ENCODE data around the gene NT5M. TPM values are rescaled to one million over a fixed set of nuclear protein-coding genes. Genes with fewer than 3 reads are reported as not detected.
A peak's percentile ranks its signal among the peaks of the same experiment; 100 is the strongest.

NT5M gene
- polyA plus RNA-seq, 3 donors: 4.1 to 5.1 (median 4.3) TPM

GRCh38 chr17:17352836-17353624 is 49.9 kb downstream of the NT5M start:
- DNase-seq (ENCODE audit: low read depth in 3 of 3, low spot score in 2 of 3): no peak

DNA sequence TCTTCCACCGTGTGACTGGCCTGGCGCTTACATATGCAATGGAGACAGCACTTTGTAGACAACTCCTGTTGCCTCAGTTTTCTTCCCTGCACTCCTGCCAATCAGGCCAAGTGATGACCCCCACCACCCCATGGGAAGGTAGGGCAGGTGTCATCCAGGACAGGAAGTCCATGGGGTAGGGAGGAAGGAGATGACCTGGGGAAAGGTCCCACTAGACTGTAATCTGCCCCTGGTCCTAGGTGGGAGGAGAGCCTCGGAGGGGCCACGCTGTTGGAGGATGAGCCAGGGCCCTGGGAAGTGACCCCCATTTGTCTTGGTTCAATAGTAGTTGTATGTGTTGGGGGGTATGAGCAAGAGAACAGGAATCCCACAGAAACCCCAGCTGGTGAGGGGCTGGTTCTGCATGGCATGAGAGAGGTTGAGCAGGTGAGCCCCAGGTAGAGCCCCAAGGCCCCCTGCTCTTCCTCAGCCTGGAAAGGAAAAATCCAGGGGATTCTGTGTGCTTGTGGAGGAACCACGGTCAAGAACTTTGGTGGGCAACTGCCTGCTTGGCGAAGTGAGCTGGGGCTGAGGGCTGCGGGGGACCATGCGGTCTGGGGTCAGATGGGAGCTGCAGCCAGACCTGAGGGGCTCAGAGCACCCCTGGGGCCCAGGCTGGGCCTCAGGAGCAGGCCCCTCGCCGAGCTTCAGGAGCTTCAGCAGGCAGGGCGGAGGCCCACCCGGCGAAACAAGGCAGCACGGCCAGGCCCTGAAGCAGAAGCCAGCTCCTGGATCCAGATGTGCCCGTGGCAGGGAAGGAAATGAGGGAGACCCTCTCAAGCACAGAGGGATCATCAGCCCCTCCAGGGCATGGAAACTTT is 50.7 kb downstream of the NT5M start:
- DNase-seq (ENCODE audit: low read depth in 3 of 3, low spot score in 2 of 3): no peak

DNA sequence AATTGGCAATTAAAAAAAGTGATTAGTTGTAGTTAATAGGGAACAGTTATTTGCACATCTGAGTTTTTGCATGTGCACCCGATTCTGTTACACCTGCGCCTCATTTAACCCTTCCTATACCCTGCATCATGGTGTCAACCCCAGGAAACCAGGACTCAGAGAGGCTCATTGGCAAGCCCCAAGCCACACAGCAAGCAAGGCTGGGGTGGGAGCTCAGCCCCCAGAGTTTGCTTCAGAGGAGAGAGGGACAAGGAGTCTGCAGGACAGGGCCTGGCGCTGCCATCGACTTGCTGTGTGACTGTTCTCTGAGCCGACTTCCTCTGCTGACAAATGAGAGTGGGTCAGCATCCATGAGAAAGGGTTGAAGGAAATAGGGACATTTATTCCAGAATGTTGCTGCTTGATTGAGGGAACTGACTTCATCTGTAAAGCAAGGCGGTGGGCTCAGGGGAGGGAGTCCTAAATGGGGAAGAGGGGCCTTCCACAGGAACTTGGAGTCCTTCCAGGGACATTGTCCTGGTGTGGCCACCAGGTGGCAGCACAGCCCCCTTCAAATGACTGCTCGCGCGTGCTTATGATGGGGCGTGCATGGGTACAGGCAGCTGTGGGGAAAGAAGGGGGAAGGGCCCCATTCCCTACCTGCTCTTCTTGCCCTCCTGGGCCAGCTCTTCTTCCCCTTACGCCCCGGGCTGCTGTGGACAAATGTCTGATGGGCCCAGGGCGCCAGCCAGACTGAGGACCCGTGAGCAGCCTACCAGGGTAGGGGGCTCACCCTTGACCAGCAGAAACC is 51.6 kb downstream of the NT5M start:
- peak in 2 of 3 donors; percentile 51 to 66 for DNase-seq (ENCODE audit: low read depth in 3 of 3, low spot score in 2 of 3)

DNA sequence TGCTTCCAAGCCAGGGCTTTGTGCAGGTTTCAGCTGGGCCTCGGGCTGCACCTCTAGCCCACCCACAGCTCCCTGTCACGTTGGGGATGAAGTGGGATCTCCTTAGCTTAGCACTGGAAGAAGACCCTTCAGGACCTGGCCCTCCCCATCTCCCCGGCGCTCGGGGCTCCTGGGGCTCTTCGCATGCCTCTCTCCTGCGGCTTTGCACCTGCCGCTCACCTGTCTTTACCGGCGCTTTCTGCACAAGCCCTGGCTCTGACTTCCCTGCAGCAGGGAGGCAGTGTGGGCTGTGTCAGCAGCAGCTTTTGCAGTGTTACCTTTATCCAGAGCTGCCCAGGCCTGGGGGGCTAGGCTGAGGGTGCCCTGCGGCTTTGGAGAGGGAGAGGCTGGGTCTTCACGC is 52.3 kb downstream of the NT5M start:
- DNase-seq (ENCODE audit: low read depth in 3 of 3, low spot score in 2 of 3): no peak

DNA sequence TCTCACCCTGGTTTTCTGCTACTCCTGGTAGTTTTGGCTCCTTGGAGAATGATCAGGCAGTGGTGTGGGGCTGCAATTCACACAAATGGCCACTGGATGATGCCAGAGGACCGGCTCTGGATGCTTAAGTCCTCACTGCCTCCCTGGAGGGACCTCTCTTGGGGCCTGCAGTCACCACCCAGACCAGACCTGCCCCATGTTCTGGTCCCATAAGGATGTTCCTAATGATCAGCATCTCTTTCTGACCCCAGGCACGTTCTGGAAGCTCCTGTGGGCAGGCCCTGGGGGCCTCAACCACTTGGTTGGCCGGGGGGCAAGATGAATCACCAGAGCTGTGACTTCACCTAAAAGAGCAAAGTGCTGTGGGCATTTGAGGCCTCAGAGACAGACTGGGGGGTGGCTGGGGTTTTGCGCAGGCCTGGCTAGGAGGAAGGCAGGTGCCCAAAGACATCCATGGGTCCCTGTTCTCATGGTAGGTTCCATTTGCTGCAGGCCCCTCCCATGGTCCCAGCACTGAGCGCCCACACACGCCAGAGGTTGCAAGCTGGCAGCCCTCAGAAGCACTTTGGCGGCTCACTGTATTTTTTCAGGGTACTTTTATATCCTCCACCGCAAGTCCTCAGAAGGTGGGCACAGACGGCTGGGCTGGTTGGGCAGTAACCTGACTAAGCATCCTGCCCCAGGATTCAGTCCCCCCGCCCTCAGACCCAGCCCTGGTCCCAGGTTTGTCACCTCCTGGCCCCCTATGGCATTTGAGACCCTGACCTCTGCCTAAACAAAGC is 53.2 kb downstream of the NT5M start:
- DNase-seq (ENCODE audit: low read depth in 3 of 3, low spot score in 2 of 3): peak; percentile 67 to 73 (median 72)

GRCh38 chr17:17356931-17357270 is 53.7 kb downstream of the NT5M start:
- DNase-seq (ENCODE audit: low read depth in 3 of 3, low spot score in 2 of 3): no peak

DNA sequence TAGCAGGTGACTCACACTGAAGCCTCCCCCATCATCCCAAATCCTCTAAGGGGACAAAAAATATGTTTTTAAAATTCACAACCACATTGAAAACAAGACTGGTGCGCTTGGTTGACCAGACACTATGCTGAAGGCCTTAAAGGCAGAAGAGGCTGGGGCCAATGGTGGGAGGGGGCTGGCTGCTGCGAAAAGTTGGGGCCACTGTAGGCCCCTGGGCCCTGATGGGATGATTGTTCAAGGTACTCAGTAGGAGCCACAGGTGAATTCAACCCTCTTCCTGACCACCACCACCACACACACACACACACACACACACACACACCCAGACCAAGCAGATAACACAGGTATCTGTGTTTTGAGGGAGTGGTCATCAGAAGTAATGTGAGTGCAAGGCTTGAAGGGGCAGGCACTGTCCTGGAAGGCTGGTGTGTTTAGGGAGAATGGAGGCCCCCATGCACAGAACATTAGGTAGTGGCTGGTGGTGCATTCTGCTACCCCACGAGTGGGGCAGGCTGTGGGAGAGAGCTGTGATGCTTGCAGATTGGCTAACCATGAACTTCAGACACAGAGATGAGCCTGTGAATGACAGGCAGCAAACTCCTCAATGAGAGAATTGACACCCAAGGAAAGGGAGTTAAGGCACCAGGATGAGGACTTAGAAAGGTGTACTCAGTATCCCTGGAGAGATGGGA is 55.0 kb downstream of the NT5M start:
- DNase-seq (ENCODE audit: low read depth in 3 of 3, low spot score in 2 of 3): no peak

- DNase-seq (ENCODE audit: low read depth in 3 of 3, low spot score in 2 of 3): no peak
These were observed 55.7 kb downstream of the NT5M start for GRCh38 chr17:17358866-17359265.

DNA sequence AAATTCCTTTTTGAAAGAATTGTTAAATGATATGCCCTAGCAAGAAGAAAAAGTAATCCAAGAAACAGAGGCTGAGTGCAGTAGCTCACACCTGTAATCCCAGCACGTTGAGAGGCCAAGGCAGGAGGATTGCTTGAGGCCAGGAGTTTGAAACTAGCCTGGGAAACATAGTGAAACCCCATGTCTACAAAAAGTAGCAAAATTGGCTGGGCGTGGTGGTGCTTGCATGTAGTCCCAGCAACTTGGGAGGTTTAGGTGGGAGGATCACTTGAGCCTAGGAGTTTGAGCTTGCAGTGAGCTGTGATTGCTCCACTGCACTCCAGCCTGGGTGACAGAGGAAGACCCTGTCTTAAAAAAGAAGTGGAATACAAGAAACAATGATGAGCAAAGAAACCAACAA is 56.1 kb downstream of the NT5M start:
- DNase-seq (ENCODE audit: low read depth in 3 of 3, low spot score in 2 of 3): no peak

- no peak for DNase-seq (ENCODE audit: low read depth in 3 of 3, low spot score in 2 of 3)
These were observed 57.0 kb downstream of the NT5M start for GRCh38 chr17:17360087-17360730.

GRCh38 chr17:17361543-17361866 is 58.3 kb downstream of the NT5M start:
- no peak for DNase-seq (ENCODE audit: low read depth in 3 of 3, low spot score in 2 of 3)

DNA sequence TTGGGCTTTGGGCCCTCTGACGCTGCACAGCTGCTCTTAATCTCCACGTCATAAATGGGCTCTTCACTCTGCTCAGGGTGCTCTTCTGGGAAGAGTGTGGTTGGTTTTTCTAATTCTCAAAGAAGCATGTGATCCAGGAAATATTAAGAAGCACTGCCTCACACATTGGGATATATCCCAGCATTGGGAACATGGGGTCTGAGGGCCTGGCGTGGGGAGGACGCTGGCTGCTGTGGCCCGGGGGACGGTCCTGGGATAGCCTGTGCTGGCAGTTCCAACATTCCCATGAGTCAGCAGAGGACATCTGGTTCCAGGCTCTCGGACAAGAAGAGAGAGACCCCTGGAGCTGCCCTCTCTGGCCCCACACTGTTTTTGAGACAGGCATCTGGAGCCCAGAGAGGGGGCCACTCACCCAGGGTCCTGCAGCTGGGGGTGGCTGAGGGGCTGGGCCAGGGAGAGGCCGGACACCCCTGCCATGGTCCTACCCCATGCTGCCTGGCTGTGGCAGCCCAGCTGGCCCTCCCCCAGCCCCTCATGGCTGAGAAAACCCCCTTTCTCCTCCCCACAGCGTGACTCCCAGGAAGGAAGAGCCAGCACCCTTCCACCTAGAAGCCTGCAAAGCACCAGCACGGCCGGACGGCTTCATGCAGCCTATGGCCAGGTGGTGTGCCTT is 58.8 kb downstream of the NT5M start:
- no peak for DNase-seq (ENCODE audit: low read depth in 3 of 3, low spot score in 2 of 3)

DNA sequence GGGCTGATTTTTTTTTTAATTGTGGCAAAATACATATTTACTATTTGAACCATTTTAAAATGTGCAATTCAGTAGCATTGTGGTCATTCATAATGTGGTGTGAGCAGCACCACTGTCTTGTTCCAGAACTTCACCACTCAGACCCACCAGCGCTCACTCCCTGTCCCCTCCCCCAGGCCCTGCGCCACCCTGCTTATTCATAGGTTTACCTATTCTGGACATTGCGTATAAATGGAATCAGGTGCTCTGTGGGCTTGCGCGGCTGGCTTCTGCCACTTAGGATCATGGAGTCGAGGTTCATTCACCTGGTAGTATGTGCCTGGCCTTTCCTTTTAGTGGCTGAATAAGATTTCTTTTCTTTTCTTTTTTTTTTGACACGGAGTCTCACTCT is 59.4 kb downstream of the NT5M start:
- no peak for DNase-seq (ENCODE audit: low read depth in 3 of 3, low spot score in 2 of 3)

DNA sequence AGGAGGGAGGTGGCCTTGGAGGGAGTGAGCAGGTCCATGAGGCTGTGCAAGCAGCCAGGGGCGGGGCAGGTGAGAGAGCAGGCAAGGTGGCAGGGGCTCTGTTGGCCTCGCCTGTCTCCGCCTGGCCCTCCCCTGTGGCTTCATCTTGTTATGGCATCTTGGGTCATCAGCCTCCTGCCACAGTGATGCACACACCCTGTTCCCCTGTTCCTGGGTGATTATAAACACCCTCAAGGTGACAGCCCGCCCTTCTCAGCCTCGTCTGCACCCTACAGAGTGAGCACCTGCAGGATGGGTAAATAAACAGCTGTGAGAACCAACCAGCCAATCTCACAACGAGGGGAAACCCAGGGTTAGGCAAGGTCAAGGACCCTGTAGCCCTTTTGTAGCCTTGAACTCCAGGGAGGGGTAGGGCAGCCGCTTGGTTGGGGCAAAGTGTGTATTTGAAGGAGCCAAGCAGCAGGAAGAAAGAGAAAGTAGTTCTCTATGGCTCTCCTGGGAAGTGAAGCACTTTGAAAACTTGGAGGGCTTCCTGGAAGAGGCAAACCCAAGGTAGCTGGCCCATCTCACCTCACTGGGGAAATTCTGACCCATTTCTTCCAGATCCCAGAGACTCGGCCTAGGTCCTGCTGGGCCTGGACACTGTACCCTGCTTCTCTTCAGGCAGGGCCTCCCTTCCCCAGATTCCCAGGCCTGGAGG is 60.6 kb downstream of the NT5M start:
- no peak for DNase-seq (ENCODE audit: low read depth in 3 of 3, low spot score in 2 of 3)

GRCh38 chr17:17364338-17364667 is 61.1 kb downstream of the NT5M start:
- no peak for DNase-seq (ENCODE audit: low read depth in 3 of 3, low spot score in 2 of 3)

DNA sequence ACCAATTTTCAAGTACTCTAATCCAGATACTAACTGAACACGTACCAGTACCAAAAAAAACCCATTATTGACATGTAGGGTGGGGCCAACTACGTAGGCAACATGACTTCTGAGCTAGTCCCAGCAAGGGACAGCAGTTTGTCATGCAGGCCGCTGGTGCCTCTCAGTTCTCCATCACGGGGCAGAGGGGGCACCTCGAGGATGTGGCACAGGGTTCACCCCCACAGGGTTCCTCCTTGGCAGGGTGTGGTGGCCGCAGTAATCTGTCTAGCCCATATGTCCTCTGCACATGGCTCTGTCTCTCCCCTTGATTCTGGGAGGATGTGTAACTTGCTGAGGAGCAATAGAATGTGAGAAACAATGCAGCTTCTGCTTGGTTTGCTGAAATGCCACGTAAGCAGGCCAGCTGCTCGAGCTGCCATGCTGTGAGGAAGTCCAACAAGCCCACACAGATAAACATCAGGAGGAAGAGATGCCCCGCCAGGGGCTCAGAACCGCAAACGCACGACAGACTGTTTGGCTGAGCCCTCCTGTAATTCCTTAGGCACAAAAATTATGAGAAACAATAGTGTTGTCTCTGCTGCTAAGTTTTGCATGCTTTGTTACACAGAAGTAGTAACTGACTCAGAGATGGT is 62.4 kb downstream of the NT5M start:
- no peak for DNase-seq (ENCODE audit: low read depth in 3 of 3, low spot score in 2 of 3)

- no peak for DNase-seq (ENCODE audit: low read depth in 3 of 3, low spot score in 2 of 3)
These were observed 63.1 kb downstream of the NT5M start for GRCh38 chr17:17366235-17366634.

Measured in right renal cortex interstitium (tissue), 3 donors.